DND-41 (cell line): ENCODE measurements around the gene ZFP90.
A peak's percentile ranks its signal among the peaks of the same experiment; 100 is the strongest.
"Not testable (repeated sequence)": the region's sequence is repeated elsewhere in the genome, so short reads cannot be mapped to it uniquely, and the experiment has no call there.

ENCODE experiments used
- ATAC-seq: fragments of 200-7000 bp; cut with Tn5 transposase; 3 replicates; pipeline ENCODE4 v1.9.1; 2021; ENCODE audit warnings: low read depth; ENCODE audit not compliant: insufficient read depth
- DNase-seq: peaks from one replicate; pipeline ENCODE4 v3.0.0-alpha.2; 2020
- H2AFZ ChIP-seq: 2 replicates; pipeline ENCODE4 v1.6.0; 2012; ENCODE audit warnings: low read depth, low read length
- H3K27ac ChIP-seq: 2 replicates; pipeline ENCODE4 v1.5.1; 2012; ENCODE audit warnings: low read length, inconsistent platforms
- H3K27me3 ChIP-seq: fragments of 200-600 bp; sonication (generic); 2 replicates; pipeline ENCODE4 v1.6.0; 2012; ENCODE audit warnings: low read length, mild to moderate bottlenecking, inconsistent platforms; ENCODE audit not compliant: insufficient read depth, poor library complexity
- H3K36me3 ChIP-seq: 2 replicates; pipeline ENCODE4 v1.5.1; 2012; ENCODE audit warnings: low read length, inconsistent platforms; ENCODE audit not compliant: insufficient read depth
- H3K4me1 ChIP-seq: 2 replicates; pipeline ENCODE4 v1.5.1; 2012; ENCODE audit warnings: mild to moderate bottlenecking, low read length; ENCODE audit not compliant: insufficient read depth
- H3K4me2 ChIP-seq: 2 replicates; pipeline ENCODE4 v1.6.0; 2012; ENCODE audit warnings: mild to moderate bottlenecking, moderate library complexity, low read length, inconsistent platforms; ENCODE audit not compliant: insufficient read depth
- H3K4me3 ChIP-seq, 2 experiments: fragments of 200-600 bp in 1 of 2; shearing (Covaris generic) in 1 of 2; 2 replicates each; pipeline ENCODE4 v1.5.1; 2012 to 2016; ENCODE audit warnings: inconsistent platforms in 2 of 2, low read length in 2 of 2, mild to moderate bottlenecking in 2 of 2, low read depth in 1 of 2, moderate library complexity in 1 of 2
- H3K79me2 ChIP-seq: 2 replicates; pipeline ENCODE4 v1.6.0; 2012; ENCODE audit warnings: low read length, inconsistent platforms; ENCODE audit not compliant: insufficient read depth
- H3K9ac ChIP-seq: 2 replicates; pipeline ENCODE4 v1.6.0; 2012; ENCODE audit warnings: low read depth, mild to moderate bottlenecking, inconsistent platforms, low read length, moderate library complexity
- H3K9me3 ChIP-seq: 2 replicates; pipeline ENCODE4 v1.5.1; 2012; ENCODE audit warnings: low read length, moderate library complexity, mild to moderate bottlenecking, inconsistent platforms; ENCODE audit not compliant: insufficient read depth, severe bottlenecking
- H4K20me1 ChIP-seq: 2 replicates; pipeline ENCODE4 v1.6.0; 2012; ENCODE audit warnings: low read length; ENCODE audit not compliant: insufficient read depth
- EZH2 ChIP-seq: IDR thresholded peaks from 3 replicates; pipeline ENCODE4 v1.6.1; 2012; ENCODE audit warnings: borderline replicate concordance, low read depth, mild to moderate bottlenecking, moderate library complexity, low read length, inconsistent platforms; ENCODE audit not compliant: severe bottlenecking
- TF ChIP-seq, protein P1 (sequence below): IDR thresholded peaks from 2 replicates; pipeline ENCODE4 v1.5.1; 2012; ENCODE audit warnings: borderline replicate concordance, low read length, moderate library complexity, mild to moderate bottlenecking; ENCODE audit not compliant: poor library complexity, severe bottlenecking; ENCODE audit errors: extremely low read depth

ZFP90 gene

GRCh38 chr16:68535331-68535730 lies 3.8 kb upstream of the ZFP90 start:
- TF ChIP-seq, protein P1, sequence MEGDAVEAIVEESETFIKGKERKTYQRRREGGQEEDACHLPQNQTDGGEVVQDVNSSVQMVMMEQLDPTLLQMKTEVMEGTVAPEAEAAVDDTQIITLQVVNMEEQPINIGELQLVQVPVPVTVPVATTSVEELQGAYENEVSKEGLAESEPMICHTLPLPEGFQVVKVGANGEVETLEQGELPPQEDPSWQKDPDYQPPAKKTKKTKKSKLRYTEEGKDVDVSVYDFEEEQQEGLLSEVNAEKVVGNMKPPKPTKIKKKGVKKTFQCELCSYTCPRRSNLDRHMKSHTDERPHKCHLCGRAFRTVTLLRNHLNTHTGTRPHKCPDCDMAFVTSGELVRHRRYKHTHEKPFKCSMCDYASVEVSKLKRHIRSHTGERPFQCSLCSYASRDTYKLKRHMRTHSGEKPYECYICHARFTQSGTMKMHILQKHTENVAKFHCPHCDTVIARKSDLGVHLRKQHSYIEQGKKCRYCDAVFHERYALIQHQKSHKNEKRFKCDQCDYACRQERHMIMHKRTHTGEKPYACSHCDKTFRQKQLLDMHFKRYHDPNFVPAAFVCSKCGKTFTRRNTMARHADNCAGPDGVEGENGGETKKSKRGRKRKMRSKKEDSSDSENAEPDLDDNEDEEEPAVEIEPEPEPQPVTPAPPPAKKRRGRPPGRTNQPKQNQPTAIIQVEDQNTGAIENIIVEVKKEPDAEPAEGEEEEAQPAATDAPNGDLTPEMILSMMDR, result no peak
- no peak for TF ChIP-seq EZH2

GRCh38 chr16:68539711-68540239 lies 684 bp downstream of the ZFP90 start:
- peak; percentile 12; the same call in 2 of the 3 replicates for ATAC-seq
- peak overlapping the region; percentile 62 for H2AFZ ChIP-seq

More at GRCh38 chr16:68535331-68535730, 3.8 kb upstream of the ZFP90 start:
- Histone ChIP-seq H3K4me1 (peaks cover 24% of the 10 kb centered on the region), H3K4me2 (no peak overlapping the region), H3K36me3 (no peaks in the 10 kb centered on the region; the same call in 1 of the 2 replicates), H3K79me2 (peaks cover 11% of the 10 kb centered on the region), H3K27ac (no peak overlapping the region), H3K9ac (no peak overlapping the region), H3K9me3 (peaks cover 5% of the 10 kb centered on the region), H3K27me3 (no peaks in the 10 kb centered on the region), H2AFZ (no peak overlapping the region), H3K4me3 (no peak overlapping the region), H4K20me1 (no peaks in the 10 kb centered on the region)
- DNase-seq (no peak), ATAC-seq (no peak)

GRCh38 chr16:68548947-68549346 lies 9.9 kb downstream of the ZFP90 start:
- Histone ChIP-seq H3K9me3 (peaks cover 31% of the 10 kb centered on the region), H4K20me1 (no peaks in the 10 kb centered on the region), H3K4me1 (no peaks in the 10 kb centered on the region), H3K4me3 (no peak overlapping the region), H3K79me2 (peaks cover 4% of the 10 kb centered on the region; the same call in 1 of the 2 replicates), H3K27me3 (no peaks in the 10 kb centered on the region), H3K36me3 (peaks cover 72% of the 10 kb centered on the region), H2AFZ (no peak overlapping the region), H3K4me2 (no peak overlapping the region), H3K9ac (no peak overlapping the region), H3K27ac (no peak overlapping the region)
- no peak for TF ChIP-seq EZH2
- TF ChIP-seq, protein P1, result no peak
- DNase-seq (peak; percentile 46), ATAC-seq (peak; percentile 85)

More at GRCh38 chr16:68539711-68540239, 684 bp downstream of the ZFP90 start:
- Histone ChIP-seq H3K27me3 (no peaks in the 10 kb centered on the region), H4K20me1 (no peaks in the 10 kb centered on the region), H3K4me3 (peak overlapping the region; percentile 26 to 67; a peak in 3 of 4 replicates), H3K79me2 (peaks cover 14% of the 10 kb centered on the region), H3K4me2 (peak overlapping the region; percentile 82), H3K4me1 (peaks cover 17% of the 10 kb centered on the region), H3K9ac (peak overlapping the region; percentile 85), H3K36me3 (peaks cover 17% of the 10 kb centered on the region), H3K27ac (peak overlapping the region; percentile 51), H3K9me3 (no peaks in the 10 kb centered on the region)
- no peak for TF ChIP-seq EZH2
- TF ChIP-seq, protein P1, result no peak
- no peak for DNase-seq

DNA sequence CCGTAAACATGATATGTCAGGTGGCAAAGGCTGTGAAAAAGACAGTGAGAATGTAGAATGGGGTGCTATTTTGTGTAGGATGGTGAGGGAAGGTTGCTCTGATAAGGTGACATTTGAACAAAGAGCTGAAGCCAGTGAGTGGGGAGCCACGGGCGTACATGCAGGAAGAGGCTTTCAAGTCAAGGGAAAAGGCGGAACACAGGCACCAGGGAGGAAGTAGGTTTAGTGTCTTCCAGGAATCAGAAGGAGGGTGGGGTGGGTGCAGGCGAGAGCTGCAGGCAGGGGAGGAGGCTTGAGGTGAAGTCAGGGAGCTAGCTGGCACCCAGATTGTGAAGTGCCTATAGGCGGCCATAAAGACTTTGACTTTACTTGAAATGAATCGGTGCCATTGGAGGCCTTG lies 14.1 kb downstream of the ZFP90 start:
- Histone ChIP-seq H3K79me2 (peaks cover 4% of the 10 kb centered on the region; the same call in 1 of the 2 replicates), H2AFZ (no peak overlapping the region), H3K4me2 (no peak overlapping the region), H3K36me3 (peaks cover 88% of the 10 kb centered on the region), H3K27ac (no peak overlapping the region), H3K4me1 (no peaks in the 10 kb centered on the region), H3K9ac (no peak overlapping the region), H3K27me3 (no peaks in the 10 kb centered on the region), H3K4me3 (no peak overlapping the region), H4K20me1 (no peaks in the 10 kb centered on the region), H3K9me3 (peaks cover 48% of the 10 kb centered on the region)
- TF ChIP-seq, protein P1, result no peak
- no peak for TF ChIP-seq EZH2
- no peak for ATAC-seq
- DNase-seq, result no peak

DNA sequence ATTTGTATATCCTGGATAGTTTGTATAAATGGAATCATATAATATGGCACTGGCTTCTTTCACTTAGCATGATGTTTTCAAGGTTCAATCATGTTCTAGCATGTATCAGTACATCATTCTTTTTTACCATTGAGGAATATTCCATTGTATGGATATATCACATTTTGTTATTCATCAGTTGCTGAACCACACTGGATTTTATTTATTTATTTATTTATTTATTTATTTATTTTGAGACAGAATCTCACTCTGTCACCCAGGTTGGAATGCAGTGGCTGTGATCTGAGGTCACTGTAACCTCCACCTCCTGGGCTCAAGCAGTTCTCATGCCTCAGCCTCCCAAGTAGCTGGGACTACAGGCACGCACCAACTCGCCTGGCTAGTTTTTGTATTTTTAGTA lies 21.2 kb downstream of the ZFP90 start:
- H4K20me1 ChIP-seq, H3K4me2 ChIP-seq, H3K4me1 ChIP-seq, H2AFZ ChIP-seq, H3K4me3 ChIP-seq, H3K9ac ChIP-seq, H3K27ac ChIP-seq, DNase-seq, ATAC-seq, H3K79me2 ChIP-seq, H3K27me3 ChIP-seq: not testable (repeated sequence)
- Histone ChIP-seq H3K36me3 (peaks cover 83% of the 10 kb centered on the region), H3K9me3 (peaks cover 70% of the 10 kb centered on the region)
